ENCODE measurements around the gene NQO2.

NQO2 gene, protein sequence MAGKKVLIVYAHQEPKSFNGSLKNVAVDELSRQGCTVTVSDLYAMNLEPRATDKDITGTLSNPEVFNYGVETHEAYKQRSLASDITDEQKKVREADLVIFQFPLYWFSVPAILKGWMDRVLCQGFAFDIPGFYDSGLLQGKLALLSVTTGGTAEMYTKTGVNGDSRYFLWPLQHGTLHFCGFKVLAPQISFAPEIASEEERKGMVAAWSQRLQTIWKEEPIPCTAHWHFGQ

GRCh38 chr6:2999618-3000557 is at the start of gene NQO2:
Gene NQO2, plus strand, starts transcription at chr6:2999894. Its CDS starts 6,659 bp downstream, at chr6:3006553.
- POLR2A ChIA-PET = interaction anchor here (0.6 to 1.9 kb wide), 9 partner anchors 10 to 68 kb away, joined by 3 to 17 read pairs (median 4); partner anchors contain the start of gene RIPK1
- DNase-seq (ENCODE audit: extremely low spot score) = peak; percentile 99
- TF ChIP-seq FOXK2 (IDR thresholded peaks at IDR 0.05) = no peak
- TF ChIP-seq TARDBP (IDR thresholded peaks at IDR 0.05) = no peak
- TF ChIP-seq L3MBTL2 (conservative IDR thresholded peaks at IDR 0.05) = peak; percentile 42
- TF ChIP-seq ZNF384 (IDR thresholded peaks at IDR 0.05) = no peak
- no peak for TF ChIP-seq CTBP1 (IDR thresholded peaks at IDR 0.05; ENCODE audit: borderline replicate concordance)
- no peak for TF ChIP-seq FOXM1 (IDR thresholded peaks at IDR 0.05; ENCODE audit: borderline replicate concordance)
- no peak for TF ChIP-seq ARNT (IDR thresholded peaks at IDR 0.05)
- no peak for TF ChIP-seq LEF1 (IDR thresholded peaks at IDR 0.05; ENCODE audit: borderline replicate concordance)
- CTCF ChIA-PET = interaction anchor here (0.5 to 1.1 kb wide), 6 partner anchors 28 to 939 kb away, joined by 3 to 4 read pairs (median 4); no protein-coding TSS in a partner anchor

DNA sequence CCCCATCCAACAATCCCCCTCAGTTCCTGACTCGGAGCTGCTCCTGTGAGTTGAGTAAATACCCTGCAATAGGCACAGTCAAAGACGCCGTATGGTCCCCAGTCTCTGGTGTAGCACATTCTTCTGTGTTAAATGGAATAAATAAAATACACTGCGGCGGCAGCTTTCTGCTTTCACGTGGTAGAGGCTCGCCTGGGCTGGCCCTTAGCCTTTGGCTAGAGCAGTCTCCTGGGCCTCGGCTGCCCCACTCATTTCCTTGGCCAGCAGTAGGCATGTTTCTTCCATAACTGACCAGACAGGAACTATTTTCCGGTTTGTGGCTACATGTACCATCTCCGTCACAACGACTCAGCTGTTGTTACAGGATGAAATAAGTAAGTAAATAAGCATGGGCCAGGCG is 49.0 kb upstream of the NQO2 start:
- CTCF ChIA-PET = interaction anchor here (0.5 to 2.3 kb wide), 2 partner anchors 13 to 38 kb away, joined by 3 to 64 read pairs; no protein-coding TSS in a partner anchor
- DNase-seq (ENCODE audit: extremely low spot score) = no peak
- no peak for TF ChIP-seq SUZ12 (IDR thresholded peaks at IDR 0.05)
- no peak for TF ChIP-seq CTBP1 (IDR thresholded peaks at IDR 0.05; ENCODE audit: borderline replicate concordance)
- TF ChIP-seq FOXK2 (IDR thresholded peaks at IDR 0.05) = no peak
- TF ChIP-seq NFRKB (IDR thresholded peaks at IDR 0.05) = no peak
- TF ChIP-seq TARDBP (IDR thresholded peaks at IDR 0.05) = no peak
- TF ChIP-seq ARNT (IDR thresholded peaks at IDR 0.05) = no peak
- TF ChIP-seq ELF4 (IDR thresholded peaks at IDR 0.05) = no peak
- POLR2A ChIA-PET = no interaction called here

DNA sequence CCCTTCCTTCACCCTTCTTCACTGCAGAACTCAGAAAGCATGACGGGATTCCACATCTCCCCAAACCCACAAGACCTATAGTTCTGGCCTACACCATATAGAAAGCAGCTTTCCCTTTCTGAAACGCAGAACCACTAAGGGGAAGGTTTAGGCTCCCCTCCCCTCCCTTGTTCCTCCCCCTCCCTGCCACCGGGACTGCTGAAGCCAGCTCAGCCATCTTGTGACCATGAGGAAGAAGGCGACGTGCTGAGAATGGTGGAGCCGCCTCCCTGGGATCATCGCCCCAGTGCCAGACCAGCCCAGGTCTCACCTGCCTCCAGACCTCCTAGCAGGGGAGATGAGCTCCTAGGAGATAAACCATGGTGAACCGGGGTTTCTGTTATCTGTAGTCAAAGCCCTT is 48.0 kb upstream of the NQO2 start:
- ChIA-PET CTCF (interaction anchor here (0.6 to 2.3 kb wide), 20 partner anchors 8 to 217 kb away, joined by 3 to 64 read pairs (median 6); partner anchors contain the start of gene SERPINB6), POLR2A (interaction anchor here (1.0 to 2.4 kb wide), 2 partner anchors 20 to 38 kb away, joined by 6 to 30 read pairs; partner anchors contain the start of gene SERPINB6)
- DNase-seq (ENCODE audit: extremely low spot score) = no peak
- TF ChIP-seq NFRKB (IDR thresholded peaks at IDR 0.05) (no peak), FOXK2 (IDR thresholded peaks at IDR 0.05) (no peak), CTBP1 (IDR thresholded peaks at IDR 0.05; ENCODE audit: borderline replicate concordance) (no peak), PKNOX1 (IDR thresholded peaks at IDR 0.05) (no peak), ELF4 (IDR thresholded peaks at IDR 0.05) (no peak)

DNA sequence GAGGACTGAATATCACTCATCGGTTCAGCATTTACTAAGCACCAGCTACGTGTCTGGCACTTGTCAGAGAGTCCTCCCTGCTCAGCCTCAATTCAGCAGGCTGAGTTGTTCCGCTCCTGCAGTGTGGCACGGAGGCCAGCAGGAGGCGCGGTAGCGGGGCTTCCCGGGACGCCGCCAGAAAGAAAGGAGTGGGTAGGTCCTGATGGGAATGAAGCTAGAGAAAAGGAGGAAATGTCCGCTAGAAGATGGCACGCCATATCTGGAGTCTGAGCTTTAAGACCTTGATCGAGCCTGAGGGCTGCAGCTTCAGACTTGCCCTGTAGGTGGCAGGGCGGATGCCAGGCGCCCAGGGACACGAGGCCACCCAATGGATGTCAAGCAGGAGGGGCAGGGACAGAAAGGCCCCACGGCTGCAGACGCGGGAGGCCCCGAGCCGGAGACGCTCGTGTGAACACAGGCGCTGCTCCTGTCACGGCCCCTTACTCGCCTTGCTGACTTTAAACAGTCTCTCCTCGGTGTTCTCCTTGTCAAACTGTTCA is 47.1 kb upstream of the NQO2 start:
- CTCF ChIA-PET = interaction anchor here (0.6 to 2.3 kb wide), 33 partner anchors 8 to 1893 kb away, joined by 3 to 64 read pairs (median 4); partner anchors contain the start of genes SERPINB6 and TUBB2A
- peak; percentile 71 for DNase-seq (ENCODE audit: extremely low spot score)
- no peak for TF ChIP-seq NFRKB (IDR thresholded peaks at IDR 0.05)
- TF ChIP-seq SUZ12 (IDR thresholded peaks at IDR 0.05) = no peak
- TF ChIP-seq ARNT (IDR thresholded peaks at IDR 0.05) = no peak
- TF ChIP-seq L3MBTL2 (conservative IDR thresholded peaks at IDR 0.05) = peak; percentile 55; the same call in 1 of the 2 replicates
- no peak for TF ChIP-seq ZNF384 (IDR thresholded peaks at IDR 0.05)
- no peak for TF ChIP-seq BHLHE40 (IDR thresholded peaks at IDR 0.05; ENCODE audit: borderline replicate concordance)

DNA sequence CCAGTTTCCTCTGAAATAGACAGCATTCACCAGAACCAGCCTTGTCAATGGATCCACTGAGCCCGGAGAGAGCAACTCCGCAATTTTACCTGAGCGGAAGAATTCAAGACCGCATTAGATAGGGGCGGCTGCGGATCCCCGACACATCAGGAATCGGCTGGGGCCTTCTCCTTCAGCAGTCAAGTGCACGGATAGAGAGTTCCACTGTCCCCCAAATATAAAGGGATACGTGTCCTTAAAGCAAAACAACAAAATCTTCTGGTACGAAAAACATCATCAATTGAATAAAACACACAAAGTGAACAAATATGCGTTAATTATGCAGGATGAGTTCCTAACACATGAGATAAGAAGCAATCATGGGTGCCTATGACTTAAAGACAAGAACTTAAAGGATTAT is 46.6 kb upstream of the NQO2 start:
- CTCF ChIA-PET = interaction anchor here (0.6 to 2.3 kb wide), 25 partner anchors 9 to 1893 kb away, joined by 3 to 64 read pairs (median 5); partner anchors contain the start of genes SERPINB6 and TUBB2A
- DNase-seq (ENCODE audit: extremely low spot score) = no peak
- TF ChIP-seq NFRKB (IDR thresholded peaks at IDR 0.05) (no peak), LEF1 (IDR thresholded peaks at IDR 0.05; ENCODE audit: borderline replicate concordance) (no peak)
- POLR2A ChIA-PET = interaction anchor here (0.7 to 2.4 kb wide), 3 partner anchors 19 to 115 kb away, joined by 3 to 30 read pairs (median 6); partner anchors contain the start of genes RIPK1 and SERPINB6

More for the DNA sequence above, 47.1 kb upstream of the NQO2 start:
- POLR2A ChIA-PET = interaction anchor here (0.7 to 2.4 kb wide), 4 partner anchors 19 to 116 kb away, joined by 3 to 30 read pairs (median 4); partner anchors contain the start of genes RIPK1, SERPINB1 and SERPINB6

DNA sequence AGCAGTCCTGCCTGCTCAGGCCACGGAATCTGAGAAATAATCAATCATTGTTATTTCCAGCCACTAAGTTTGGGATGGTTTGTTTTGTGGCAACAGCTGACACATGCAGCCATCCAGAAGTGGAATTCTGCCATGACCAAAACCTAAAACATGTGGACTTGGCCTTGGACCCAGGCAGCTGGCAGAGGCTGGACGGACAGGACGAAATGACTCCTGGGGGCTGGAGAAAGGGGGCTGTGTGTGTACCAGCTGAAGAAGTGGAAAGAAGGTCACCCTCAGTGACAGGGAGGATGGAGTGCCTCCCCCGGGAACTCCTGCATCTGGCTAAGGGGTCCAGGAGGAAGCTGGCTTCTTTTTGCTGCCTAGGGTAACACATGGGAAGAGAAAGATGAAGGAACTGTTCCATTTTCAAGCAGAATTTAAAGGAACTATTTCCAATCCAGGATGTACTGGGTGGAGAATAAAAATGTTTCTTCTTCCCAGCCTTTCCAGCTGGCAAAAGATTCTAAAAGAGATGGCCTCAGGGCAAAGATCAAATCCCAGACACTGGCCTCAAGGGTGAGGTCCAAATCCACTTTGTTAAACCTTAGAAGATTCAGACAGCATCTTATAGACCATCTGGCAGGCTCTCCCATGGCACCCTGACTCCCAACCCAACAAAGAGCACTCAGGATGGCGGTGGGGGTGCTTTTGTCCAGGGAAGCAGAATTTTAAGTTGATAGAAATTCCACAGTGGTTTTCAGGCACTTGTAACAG is 42.6 kb upstream of the NQO2 start:
- DNase-seq (ENCODE audit: extremely low spot score) = no peak
- TF ChIP-seq FOXK2 (IDR thresholded peaks at IDR 0.05) = no peak
- CTCF ChIA-PET = no interaction called here
- POLR2A ChIA-PET = interaction anchor here (0.9 kb wide), 1 partner anchor 32 kb away, joined by 4 read pairs; no protein-coding TSS in a partner anchor

GRCh38 chr6:2957696-2958330 is 41.9 kb upstream of the NQO2 start:
- POLR2A ChIA-PET = interaction anchor here (1.9 kb wide), 1 partner anchor 31 kb away, joined by 5 read pairs; no protein-coding TSS in a partner anchor

More at GRCh38 chr6:2957696-2958330, 41.9 kb upstream of the NQO2 start:
- DNase-seq (ENCODE audit: extremely low spot score) = no peak
- TF ChIP-seq CTBP1 (IDR thresholded peaks at IDR 0.05; ENCODE audit: borderline replicate concordance) (no peak), LEF1 (IDR thresholded peaks at IDR 0.05; ENCODE audit: borderline replicate concordance) (no peak), ZNF384 (IDR thresholded peaks at IDR 0.05) (no peak), HDGF (IDR thresholded peaks at IDR 0.05; ENCODE audit: borderline replicate concordance) (no peak), NFRKB (IDR thresholded peaks at IDR 0.05) (no peak), FOXA1 (IDR thresholded peaks at IDR 0.05) (no peak), SUZ12 (IDR thresholded peaks at IDR 0.05) (no peak), L3MBTL2 (conservative IDR thresholded peaks at IDR 0.05) (no peak)
- CTCF ChIA-PET = interaction anchor here (0.6 kb wide), 1 partner anchor 1100 kb away, joined by 4 read pairs; no protein-coding TSS in a partner anchor
